IMR-90 (cell line): ENCODE results near the gene PRR36. TPM values are rescaled to one million over a fixed set of nuclear protein-coding genes. Genes with fewer than 3 reads are reported as not detected.

Experiments
- ATAC-seq: fragments of 200-7000 bp; cut with Tn5 transposase; 2 replicates; pipeline ENCODE4 v1.9.1; 2020; ENCODE audit warnings: low read depth, mild to moderate bottlenecking, moderate library complexity
- BruUV-seq: library from RNA; stranded (reverse); fragments of 400-500 nt; replicated peaks from 2 replicates; lab custom pipeline; 2021; lab: Mats Ljungman, UMichigan
- CTCF ChIA-PET: fragments of 300-600 bp; formaldehyde crosslinking; extraction: SDS; loops from one replicate; lab custom pipeline; 2021; ENCODE audit warnings: antibody characterized with exemption; lab: Yijun Ruan, JAX
- POLR2A ChIA-PET: fragments of 300-600 bp; sonication (Branson Sonifier 250); formaldehyde crosslinking; loops from one replicate; lab custom pipeline; 2022; ENCODE audit warnings: antibody characterized with exemption; ENCODE audit not compliant: unreplicated experiment; lab: Charles Lee
- DNase-seq: peaks from one replicate; pipeline ENCODE4 v3.0.0; 2013
- H2AFZ ChIP-seq: replicated peaks from 2 replicates; pipeline ENCODE3; 2013; ENCODE audit warnings: low read length, mild to moderate bottlenecking; ENCODE audit not compliant: poor library complexity
- H2AK5ac ChIP-seq: 2 replicates; pipeline ENCODE4 v1.6.1; 2013; ENCODE audit warnings: low read depth, low read length, inconsistent platforms
- H2AK9ac ChIP-seq: replicated peaks from 2 replicates; pipeline ENCODE3; 2013; ENCODE audit warnings: mild to moderate bottlenecking, low read depth, low read length, moderate library complexity; ENCODE audit not compliant: poor library complexity
- H2BK120ac ChIP-seq: 2 replicates; pipeline ENCODE4 v1.6.1; 2013; ENCODE audit warnings: low read depth, low read length, inconsistent platforms
- H2BK15ac ChIP-seq: 3 replicates; pipeline ENCODE4 v1.6.1; 2013; ENCODE audit warnings: low read depth, low read length, inconsistent platforms
- H2BK20ac ChIP-seq: 2 replicates; pipeline ENCODE4 v1.6.1; 2013; ENCODE audit warnings: low read depth, mild to moderate bottlenecking, inconsistent platforms, low read length, moderate library complexity
- H2BK5ac ChIP-seq: 2 replicates; pipeline ENCODE4 v1.6.1; 2013; ENCODE audit warnings: mild to moderate bottlenecking, low read depth, low read length, inconsistent platforms; ENCODE audit not compliant: poor library complexity, severe bottlenecking
- H3K14ac ChIP-seq: replicated peaks from 2 replicates; pipeline ENCODE4 v1.6.1; 2013; ENCODE audit warnings: low read depth, low read length, inconsistent platforms
- H3K18ac ChIP-seq: 2 replicates; pipeline ENCODE4 v1.6.1; 2013; ENCODE audit warnings: low read depth, low read length, control low read depth
- H3K23ac ChIP-seq: 2 replicates; pipeline ENCODE4 v1.6.1; 2013; ENCODE audit warnings: low read depth, low read length, inconsistent platforms
- H3K27ac ChIP-seq: 2 replicates; pipeline ENCODE4 v1.5.1; 2013; ENCODE audit warnings: mild to moderate bottlenecking, control low read depth, low read length; ENCODE audit not compliant: insufficient read depth
- H3K27me3 ChIP-seq: 2 replicates; pipeline ENCODE4 v1.6.1; 2013; ENCODE audit warnings: low read length; ENCODE audit not compliant: control insufficient read depth, insufficient read depth
- H3K36me3 ChIP-seq: 2 replicates; pipeline ENCODE4 v1.6.1; 2013; ENCODE audit warnings: low read length, mixed read lengths; ENCODE audit not compliant: control insufficient read depth, insufficient read depth
- H3K4ac ChIP-seq: 2 replicates; pipeline ENCODE4 v1.6.1; 2013; ENCODE audit warnings: low read depth, low read length, inconsistent platforms
- H3K4me1 ChIP-seq: 2 replicates; pipeline ENCODE4 v1.6.1; 2013; ENCODE audit warnings: low read length, mixed read lengths; ENCODE audit not compliant: control insufficient read depth, insufficient read depth
- H3K4me2 ChIP-seq: 2 replicates; pipeline ENCODE4 v1.6.1; 2013; ENCODE audit warnings: low read depth, mild to moderate bottlenecking, control low read depth, low read length, moderate library complexity
- H3K4me3 ChIP-seq: 2 replicates; pipeline ENCODE4 v1.5.1; 2013; ENCODE audit warnings: low read depth, mild to moderate bottlenecking, control low read depth, low read length, moderate library complexity; ENCODE audit not compliant: insufficient read depth
- H3K56ac ChIP-seq: 2 replicates; pipeline ENCODE4 v1.6.1; 2013; ENCODE audit warnings: low read length, inconsistent platforms; ENCODE audit not compliant: insufficient read depth; ENCODE audit errors: extremely low read depth
- H3K79me1 ChIP-seq, 2 experiments: 2 replicates each; pipeline ENCODE4 v1.6.1; 2013; ENCODE audit warnings: low read length in 2 of 2, inconsistent platforms in 1 of 2, low read depth in 1 of 2
- H3K9ac ChIP-seq: 2 replicates; pipeline ENCODE4 v1.6.1; 2013; ENCODE audit warnings: low read depth, low read length, control low read depth
- H3K9me1 ChIP-seq: 2 replicates; pipeline ENCODE4 v1.6.1; 2013; ENCODE audit warnings: low read length, inconsistent platforms; ENCODE audit not compliant: insufficient read depth
- H3K9me3 ChIP-seq: 2 replicates; pipeline ENCODE4 v1.6.1; 2013; ENCODE audit warnings: low read length; ENCODE audit not compliant: control insufficient read depth, insufficient read depth
- H4K20me1 ChIP-seq: 2 replicates; pipeline ENCODE4 v1.6.1; 2013; ENCODE audit warnings: low read length, inconsistent platforms; ENCODE audit not compliant: insufficient read depth
- H4K5ac ChIP-seq: 2 replicates; pipeline ENCODE4 v1.6.1; 2013; ENCODE audit warnings: mild to moderate bottlenecking, low read depth, low read length, control low read depth
- H4K8ac ChIP-seq, 2 experiments: 2 replicates each; pipeline ENCODE4 v1.6.1; 2013; ENCODE audit warnings: low read depth in 2 of 2, low read length in 2 of 2, control low read depth in 1 of 2, inconsistent platforms in 1 of 2
- H4K91ac ChIP-seq: 2 replicates; pipeline ENCODE4 v1.6.1; 2013; ENCODE audit warnings: low read depth, low read length, inconsistent platforms; ENCODE audit not compliant: insufficient read depth
- BHLHE40 ChIP-seq: fragments of 150-350 bp; IDR thresholded peaks from 2 replicates; pipeline ENCODE4 v1.6.1; 2016; ENCODE audit warnings: mild to moderate bottlenecking, low read depth, low read length
- CEBPB ChIP-seq: IDR thresholded peaks from 2 replicates; pipeline ENCODE4 v1.6.1; 2012; ENCODE audit warnings: low read depth, low read length, improper control_type of control experiment
- CHD1 ChIP-seq: IDR thresholded peaks from 2 replicates; pipeline ENCODE4 v1.6.1; 2012; ENCODE audit warnings: low read depth, low read length, improper control_type of control experiment
- CTCF ChIP-seq: conservative IDR thresholded peaks from 2 replicates; pipeline ENCODE4 v1.5.1; 2012; ENCODE audit warnings: mild to moderate bottlenecking, low read depth, low read length, improper control_type of control experiment
- ELK1 ChIP-seq: fragments of 150-350 bp; IDR thresholded peaks from 2 replicates; pipeline ENCODE4 v1.6.1; 2016; ENCODE audit warnings: low read depth, mild to moderate bottlenecking, low read length, moderate library complexity, borderline replicate concordance
- FOS ChIP-seq: fragments of 150-350 bp; IDR thresholded peaks from 2 replicates; pipeline ENCODE4 v1.6.1; 2016; ENCODE audit warnings: low read depth, low read length
- MAFK ChIP-seq: IDR thresholded peaks from 2 replicates; pipeline ENCODE4 v1.6.1; 2012; ENCODE audit warnings: low read depth, low read length, improper control_type of control experiment
- MAZ ChIP-seq: IDR thresholded peaks from 2 replicates; pipeline ENCODE4 v1.6.1; 2012; ENCODE audit warnings: low read depth, mild to moderate bottlenecking, low read length, improper control_type of control experiment, moderate library complexity, borderline replicate concordance
- MXI1 ChIP-seq: IDR thresholded peaks from 2 replicates; pipeline ENCODE4 v1.6.1; 2012; ENCODE audit warnings: low read depth, mild to moderate bottlenecking, low read length, moderate library complexity, borderline replicate concordance
- NFE2L2 ChIP-seq: fragments of 150-350 bp; IDR thresholded peaks from 2 replicates; pipeline ENCODE4 v1.6.1; 2016; ENCODE audit warnings: low read depth, mild to moderate bottlenecking, low read length
- POLR2A ChIP-seq: IDR thresholded peaks from 2 replicates; pipeline ENCODE4 v1.6.1; 2012; ENCODE audit warnings: mild to moderate bottlenecking, low read depth, low read length
- RAD21 ChIP-seq: IDR thresholded peaks from 2 replicates; pipeline ENCODE4 v1.6.1; 2012; ENCODE audit warnings: low read length, improper control_type of control experiment
- RFX5 ChIP-seq: IDR thresholded peaks from 2 replicates; pipeline ENCODE4 v1.8.0; 2012; ENCODE audit warnings: low read depth, mild to moderate bottlenecking, low read length, moderate library complexity
- SMC3 ChIP-seq: fragments of 150-350 bp; IDR thresholded peaks from 2 replicates; pipeline ENCODE4 v1.6.1; 2016; ENCODE audit warnings: low read depth, mild to moderate bottlenecking, antibody characterized with exemption, low read length, moderate library complexity
- WGBS, 2 experiments: methylation state at CpG; one replicate each; pipeline versions ENCODE4 v1.1.5 to v1.1.7; 2013; ENCODE audit warnings: missing lambda C conversion rate in 2 of 2; ENCODE audit not compliant: insufficient read length in 1 of 2; ENCODE audit errors: extremely low coverage in 2 of 2; 5-methylcytosine and 5-hydroxymethylcytosine counted together
- dilution Hi-C: fragments of 300-500 bp; cut with HindIII; formaldehyde crosslinking; loops from one replicate; pipeline ENCODE4 v1.14.3; 2018; ENCODE audit warnings: low sequenced_read_pairs; ENCODE audit not compliant: unreplicated experiment
- in situ Hi-C: fragments of 300-500 bp; cut with MboI; formaldehyde crosslinking; loops from 3 replicates; pipeline ENCODE4 v1.14.3; 2019; ENCODE audit warnings: low sequenced_read_pairs, inconsistent platforms, mixed read lengths
- intact Hi-C: fragments of 100-400 bp; cut with micrococcal nuclease; formaldehyde crosslinking; loops from 2 replicates; pipeline ENCODE4 v1.10.0; 2022
- polyA plus RNA-seq, 3 experiments: library from polyadenylated mRNA; depleted of rRNA; stranded (reverse); fragments of >200 nt; gene quantifications; 2 replicates each; pipeline ENCODE4 v1.2.3, GENCODE V29; 2012; ENCODE audit warnings: low replicate concordance in 1 of 3
- total RNA-seq: library from RNA; depleted of rRNA; stranded (reverse); fragments of >200 nt; gene quantifications from 2 replicates; pipeline ENCODE4 v1.2.3, GENCODE V29; 2012
- TF ChIP-seq, protein P1 (sequence below): fragments of 150-350 bp; IDR thresholded peaks from 2 replicates; pipeline ENCODE4 v1.6.1; 2017; ENCODE audit warnings: mild to moderate bottlenecking, antibody characterized with exemption, low read length, low read depth

Gene PRR36
- total and polyA plus RNA-seq, 2 of the 4 experiments (the other 2 are of a cell fraction) = 0.02 TPM; not detected in 1

GRCh38 chr19:7841751-7842660, 32.2 kb downstream of the PRR36 start:
- POLR2A ChIA-PET = no interaction called here
- TF ChIP-seq CTCF (no peak), SMC3 (no peak), RFX5 (no peak), MAZ (no peak), ELK1 (no peak), CEBPB (no peak), CHD1 (no peak), FOS (no peak), RAD21 (no peak), MXI1 (no peak), NFE2L2 (no peak), MAFK (no peak), BHLHE40 (no peak), POLR2A (no peak)
- TF ChIP-seq, protein P1, sequence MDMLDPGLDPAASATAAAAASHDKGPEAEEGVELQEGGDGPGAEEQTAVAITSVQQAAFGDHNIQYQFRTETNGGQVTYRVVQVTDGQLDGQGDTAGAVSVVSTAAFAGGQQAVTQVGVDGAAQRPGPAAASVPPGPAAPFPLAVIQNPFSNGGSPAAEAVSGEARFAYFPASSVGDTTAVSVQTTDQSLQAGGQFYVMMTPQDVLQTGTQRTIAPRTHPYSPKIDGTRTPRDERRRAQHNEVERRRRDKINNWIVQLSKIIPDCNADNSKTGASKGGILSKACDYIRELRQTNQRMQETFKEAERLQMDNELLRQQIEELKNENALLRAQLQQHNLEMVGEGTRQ = no peak

More at GRCh38 chr19:7841751-7842660, 32.2 kb downstream of the PRR36 start:
- Histone ChIP-seq H3K9ac (no peak overlapping the region), H3K9me3 (no peaks in the 10 kb centered on the region; the same call in 1 of the 2 replicates), H2BK5ac (peak overlapping the region; percentile 4), H3K18ac (no peak overlapping the region), H3K79me1 (peaks cover 29 to 49% of the 10 kb centered on the region in 2 experiments), H2BK20ac (no peak overlapping the region), H2AK9ac (peak overlapping the region; percentile 24), H2BK15ac (no peak overlapping the region), H3K14ac (no peak overlapping the region), H3K4me3 (no peak overlapping the region), H3K27me3 (no peaks in the 10 kb centered on the region), H3K36me3 (no peaks in the 10 kb centered on the region), H2AK5ac (no peak overlapping the region), H3K4ac (no peak overlapping the region), H3K4me1 (peaks cover 2% of the 10 kb centered on the region; the same call in 1 of the 2 replicates), H2BK120ac (no peak overlapping the region), H3K9me1 (peaks cover 29% of the 10 kb centered on the region), H3K4me2 (no peak overlapping the region), H2AFZ (no peak overlapping the region), H4K91ac (no peak overlapping the region), H4K5ac (no peak overlapping the region), H3K27ac (no peak overlapping the region), H3K56ac (no peak overlapping the region), H4K20me1 (peaks cover 29% of the 10 kb centered on the region), H3K23ac (no peak overlapping the region), H4K8ac (no peak overlapping the region)
- BruUV-seq = no TSS peak
- dilution Hi-C loops (no loop called here), in situ Hi-C loops (no loop called here), intact Hi-C loops (no loop called here)
- WGBS, 2 experiments = 86% methylated on average over 6 of the region's 11 CpGs; no CpG with 5 or more reads in 1 of the 2 experiments
- DNase-seq (no peak), ATAC-seq (no peak)
- CTCF ChIA-PET = no interaction called here
